ENCODE measurements around the gene GCLC.

GRCh38 chr6:53466257-53466656 lies 78.6 kb downstream of the GCLC start:
- TF ChIP-seq CTCF (conservative IDR thresholded peaks at IDR 0.05; ENCODE audit: low read depth, low read length) (no peak), EZH2 (IDR thresholded peaks at IDR 0.05; ENCODE audit: borderline replicate concordance, low read depth, low read length, poor library complexity, severe bottlenecking) (no peak)

Data from A673 (cell line).